ENCODE results near the gene MLPH.

The MLPH gene

DNA sequence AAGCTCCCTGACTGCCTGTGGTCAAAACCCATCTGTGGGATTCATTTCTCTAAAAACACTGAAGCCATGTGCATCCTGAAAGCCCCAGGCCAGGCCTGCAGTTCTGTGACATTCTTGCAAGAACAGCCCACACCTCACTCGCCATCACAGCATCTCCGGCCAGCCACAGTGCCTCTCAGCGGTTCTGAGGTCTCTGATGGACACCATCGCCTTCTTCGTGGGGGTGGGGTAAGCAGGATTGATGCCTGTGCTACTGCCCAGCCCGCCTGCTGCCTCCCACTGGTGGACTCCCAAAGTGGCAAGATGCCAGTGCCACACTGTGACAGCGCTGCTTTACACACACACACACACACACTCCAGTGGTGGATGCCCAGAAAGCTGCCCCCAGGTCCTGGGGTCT lies 74.2 kb downstream of the MLPH start:
- no peak overlapping the region for H3K4me3 ChIP-seq (ENCODE audit: low read depth, low read length)
- no peak for DNase-seq (ENCODE audit: low read depth)
- no peak for TF ChIP-seq CTCF (IDR thresholded peaks at IDR 0.05; ENCODE audit: control insufficient read depth, extremely low read depth, insufficient read depth)

- DNase-seq (ENCODE audit: low read depth): no peak
- TF ChIP-seq CTCF (IDR thresholded peaks at IDR 0.05; ENCODE audit: control insufficient read depth, extremely low read depth, insufficient read depth): no peak
- no peak overlapping the region for H3K4me3 ChIP-seq (ENCODE audit: low read depth, low read length)
Observed at GRCh38 chr2:237563816-237564215, 76.8 kb downstream of the MLPH start.

DNA sequence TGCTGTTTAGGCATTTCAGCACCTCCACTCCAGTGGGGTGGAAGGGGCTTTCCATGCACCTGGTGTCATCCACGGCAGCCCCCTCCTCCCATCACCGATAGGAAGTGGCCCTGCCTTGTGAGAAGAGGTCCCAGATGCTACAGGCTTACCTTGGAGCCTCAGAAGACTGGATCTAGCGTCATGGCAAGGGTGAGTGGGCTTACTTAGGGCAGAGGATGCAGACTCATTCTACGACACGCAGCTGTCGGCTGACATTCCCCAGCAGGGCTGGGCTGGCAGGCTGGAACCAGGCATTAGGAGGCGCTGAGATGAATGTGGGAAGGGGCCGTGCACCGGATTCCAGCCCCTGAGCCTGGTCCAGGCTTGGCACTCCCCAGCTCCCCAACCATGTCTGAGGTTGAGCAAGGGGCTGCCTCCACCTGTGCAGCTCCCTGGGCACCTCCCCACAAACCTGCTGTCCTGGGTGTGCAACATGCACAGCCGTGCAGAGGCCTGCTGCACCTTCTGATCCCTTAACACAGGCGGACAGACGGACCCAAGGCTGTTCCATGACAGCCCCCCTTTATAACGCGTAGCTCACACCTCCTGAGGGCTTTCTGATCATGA lies 77.6 kb downstream of the MLPH start:
- no peak overlapping the region for H3K4me3 ChIP-seq (ENCODE audit: low read depth, low read length)
- no peak for TF ChIP-seq CTCF (IDR thresholded peaks at IDR 0.05; ENCODE audit: control insufficient read depth, extremely low read depth, insufficient read depth)
- no peak for DNase-seq (ENCODE audit: low read depth)

- TF ChIP-seq CTCF (IDR thresholded peaks at IDR 0.05; ENCODE audit: control insufficient read depth, extremely low read depth, insufficient read depth): no peak
- no peak overlapping the region for H3K4me3 ChIP-seq (ENCODE audit: low read depth, low read length)
- DNase-seq (ENCODE audit: low read depth): no peak
Observed at GRCh38 chr2:237565974-237566373, 78.9 kb downstream of the MLPH start.

DNA sequence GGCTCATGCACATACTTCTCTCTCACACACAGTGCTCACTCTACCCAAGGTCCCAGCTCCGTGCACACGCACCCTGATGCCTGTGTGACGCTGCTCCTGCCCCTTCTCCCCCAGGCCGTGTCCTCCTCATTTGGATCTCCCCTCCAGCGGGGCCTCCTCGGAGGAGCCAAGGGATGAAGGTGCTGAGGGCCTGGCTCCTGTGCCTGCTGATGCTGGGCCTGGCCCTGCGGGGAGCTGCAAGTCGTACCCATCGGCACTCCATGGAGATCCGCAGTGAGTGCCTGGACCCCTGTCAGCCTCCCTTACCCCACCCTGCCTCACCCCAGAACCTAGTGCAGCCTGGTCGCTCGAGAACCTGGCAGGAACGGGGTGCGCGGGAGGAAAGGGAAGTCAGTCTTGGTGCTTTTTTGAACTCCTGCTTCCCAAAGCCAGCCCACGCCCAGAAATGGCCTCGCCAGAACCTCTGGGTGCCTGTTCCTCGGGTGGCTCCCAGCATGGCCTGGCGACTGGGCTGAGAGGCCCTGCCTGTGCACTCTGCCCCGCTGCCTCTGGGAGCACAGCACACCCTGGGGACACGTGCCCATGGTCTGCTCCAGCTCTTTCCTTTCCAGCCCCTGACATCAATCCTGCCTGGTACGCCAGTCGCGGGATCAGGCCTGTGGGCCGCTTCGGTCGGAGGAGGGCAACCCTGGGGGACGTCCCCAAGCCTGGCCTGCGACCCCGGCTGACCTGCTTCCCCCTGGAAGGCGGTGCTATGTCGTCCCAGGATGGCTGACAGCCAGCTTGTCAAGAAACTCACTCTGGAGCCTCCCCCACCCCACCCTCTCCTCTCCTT lies 79.6 kb downstream of the MLPH start, which contains the start of gene PRLH:
Gene PRLH, plus strand, starts transcription at position 174 of the 835 bp plus-strand sequence. Its CDS starts 0 bp downstream, at position 174.
- H3K4me3 ChIP-seq (ENCODE audit: low read depth, low read length): no peak within 1 kb of the TSS
- no peak for TF ChIP-seq CTCF (IDR thresholded peaks at IDR 0.05; ENCODE audit: control insufficient read depth, extremely low read depth, insufficient read depth)
- DNase-seq (ENCODE audit: low read depth): no peak

DNA sequence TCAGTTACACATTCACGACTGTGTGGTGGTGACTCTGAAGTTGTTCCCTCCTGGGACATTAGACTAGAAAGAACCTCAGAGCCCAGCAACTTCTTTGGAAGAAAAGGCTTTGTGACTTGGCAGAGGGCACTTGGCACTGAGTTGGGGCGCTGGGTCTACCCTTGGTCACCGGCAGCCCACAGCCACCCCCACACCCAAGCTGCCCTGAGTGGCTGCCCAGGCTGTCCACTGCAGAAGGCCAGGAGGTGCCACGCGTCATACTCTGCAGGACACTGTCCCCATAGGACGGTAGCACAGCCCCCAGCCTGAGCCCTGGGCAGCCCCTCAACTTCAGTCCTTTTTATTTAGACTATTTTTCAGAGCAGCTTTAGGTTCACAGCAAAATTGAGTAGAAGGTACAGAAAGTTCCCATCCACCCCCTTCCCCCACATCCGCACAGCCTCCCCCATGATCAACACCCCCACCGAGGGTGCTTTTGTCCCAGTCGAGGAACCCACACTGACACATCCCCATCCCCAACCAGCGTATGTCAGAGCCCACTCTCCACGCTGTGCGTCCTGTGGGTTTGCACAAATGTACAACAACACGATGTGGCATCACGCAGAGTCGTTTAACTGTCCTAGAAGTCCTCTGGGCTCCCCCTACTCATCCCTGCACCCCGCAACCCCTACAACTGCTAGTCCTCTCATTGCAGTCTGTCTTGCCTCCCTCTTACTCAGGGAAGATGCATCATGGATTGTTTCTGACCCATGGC lies 80.4 kb downstream of the MLPH start:
- no peak for TF ChIP-seq CTCF (IDR thresholded peaks at IDR 0.05; ENCODE audit: control insufficient read depth, extremely low read depth, insufficient read depth)
- DNase-seq (ENCODE audit: low read depth): no peak

More for the DNA sequence above, 80.4 kb downstream of the MLPH start:
- no peak overlapping the region for H3K4me3 ChIP-seq (ENCODE audit: low read depth, low read length)
